Measurements from ENCODE around the gene CNIH2.
A peak's percentile ranks its signal among the peaks of the same experiment; 100 is the strongest.
"Not testable (repeated sequence)": the region's sequence is repeated elsewhere in the genome, so short reads cannot be mapped to it uniquely, and the experiment has no call there.

Gene CNIH2

DNA sequence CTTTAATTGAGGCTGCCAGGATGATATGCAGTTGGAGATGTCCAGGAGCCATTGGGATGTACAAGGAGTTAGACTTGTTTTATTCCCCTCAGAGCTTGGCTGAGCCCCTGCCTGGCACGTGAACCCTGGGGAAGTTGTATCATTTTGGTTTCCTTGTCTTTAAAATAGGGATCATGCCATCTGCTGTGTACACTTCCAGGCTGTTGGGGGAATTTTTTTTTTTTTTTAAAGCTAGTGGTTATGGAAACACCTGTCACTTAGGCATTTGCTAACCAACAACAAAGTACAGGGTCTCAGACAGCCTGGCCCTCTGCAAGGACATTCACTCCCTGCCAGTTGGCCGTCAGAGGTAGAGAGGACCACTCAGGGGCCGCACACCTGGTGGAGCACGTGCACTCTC, 18.0 kb upstream of the CNIH2 start:
- DNase-seq = no peak

DNA sequence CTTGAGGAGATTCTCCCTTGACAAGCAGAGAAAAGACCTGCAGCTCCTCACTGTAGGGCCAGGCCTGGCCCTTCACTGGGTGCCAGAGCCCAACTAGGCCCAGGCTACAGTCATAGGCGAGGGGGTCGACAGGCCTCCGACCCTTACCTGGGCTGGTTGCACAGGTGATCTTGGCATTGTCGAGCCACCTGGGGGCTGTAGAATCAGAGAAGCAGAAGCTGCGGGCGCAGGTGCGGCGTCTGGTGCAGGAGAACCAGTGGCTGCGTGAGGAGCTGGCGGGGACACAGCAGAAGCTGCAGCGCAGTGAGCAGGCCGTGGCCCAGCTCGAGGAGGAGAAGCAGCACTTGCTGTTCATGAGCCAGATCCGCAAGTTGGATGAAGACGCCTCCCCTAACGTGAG, 16.4 kb upstream of the CNIH2 start:
- no peak for DNase-seq

DNA sequence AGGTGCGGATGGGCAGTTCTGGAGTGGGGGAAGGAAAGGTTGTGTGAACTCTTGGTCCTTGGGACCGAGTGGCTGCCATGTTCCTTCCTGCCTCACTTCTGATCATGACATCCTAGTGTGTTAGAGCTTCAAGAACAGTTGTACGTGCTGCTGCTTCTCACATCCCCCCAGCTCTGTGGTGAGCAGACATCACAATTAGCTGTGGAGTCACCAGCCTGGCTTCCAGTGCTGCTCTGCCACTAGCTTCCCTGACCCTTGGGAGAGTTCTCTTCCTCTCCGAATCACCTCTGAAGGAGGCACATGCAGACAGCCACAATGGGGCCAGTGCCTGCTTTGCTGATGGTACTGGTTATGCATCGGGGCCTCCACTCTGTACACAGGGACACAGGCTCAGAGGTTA, 15.8 kb upstream of the CNIH2 start:
- no peak for DNase-seq

DNA sequence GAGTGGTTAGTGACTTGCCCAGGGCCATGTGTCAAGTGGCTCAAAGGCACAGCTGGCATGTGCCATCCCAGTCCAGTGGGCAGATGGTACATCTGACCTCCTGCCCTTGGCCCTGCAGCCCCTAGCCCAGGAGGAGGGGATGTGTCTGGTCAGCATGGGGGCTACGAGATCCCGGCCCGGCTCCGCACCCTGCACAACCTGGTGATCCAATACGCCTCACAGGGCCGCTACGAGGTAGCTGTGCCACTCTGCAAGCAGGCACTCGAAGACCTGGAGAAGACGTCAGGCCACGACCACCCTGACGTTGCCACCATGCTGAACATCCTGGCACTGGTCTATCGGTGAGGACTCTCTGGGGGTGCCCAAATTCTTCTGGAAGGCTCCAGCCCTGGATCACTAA, 15.3 kb upstream of the CNIH2 start:
- DNase-seq = no peak

DNA sequence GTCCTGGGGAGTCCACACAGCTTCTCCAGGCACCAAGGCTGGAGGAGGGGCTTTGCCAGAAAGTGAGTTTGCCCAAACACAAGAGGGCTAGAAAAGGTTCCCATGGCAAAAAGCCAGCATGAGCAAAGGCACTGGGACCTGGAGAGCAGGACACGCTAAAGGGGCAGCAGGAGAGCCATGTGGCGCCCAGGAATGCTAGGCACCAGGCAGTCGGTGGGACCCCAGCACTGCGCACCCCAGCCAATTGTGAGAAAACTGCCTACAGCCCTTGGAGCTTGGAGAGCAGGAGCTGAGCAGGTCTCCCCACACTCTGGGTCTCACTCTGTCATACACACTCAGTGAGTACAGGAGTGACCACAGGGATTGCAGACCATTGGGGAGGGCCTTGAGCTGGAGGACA, 14.7 kb upstream of the CNIH2 start:
- DNase-seq = no peak

DNA sequence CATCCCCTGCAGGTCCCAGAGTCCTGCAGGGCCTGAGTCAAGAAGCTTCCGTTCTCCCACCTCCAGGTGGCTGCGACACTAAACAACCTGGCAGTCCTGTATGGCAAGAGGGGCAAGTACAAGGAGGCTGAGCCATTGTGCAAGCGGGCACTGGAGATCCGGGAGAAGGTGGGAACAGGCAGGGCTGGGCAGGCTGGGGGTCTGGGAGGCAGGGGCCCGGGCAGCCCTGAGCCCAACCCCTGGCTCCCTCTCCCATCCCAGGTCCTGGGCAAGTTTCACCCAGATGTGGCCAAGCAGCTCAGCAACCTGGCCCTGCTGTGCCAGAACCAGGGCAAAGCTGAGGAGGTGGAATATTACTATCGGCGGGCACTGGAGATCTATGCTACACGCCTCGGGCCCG, 14.2 kb upstream of the CNIH2 start:
- DNase-seq = no peak

DNA sequence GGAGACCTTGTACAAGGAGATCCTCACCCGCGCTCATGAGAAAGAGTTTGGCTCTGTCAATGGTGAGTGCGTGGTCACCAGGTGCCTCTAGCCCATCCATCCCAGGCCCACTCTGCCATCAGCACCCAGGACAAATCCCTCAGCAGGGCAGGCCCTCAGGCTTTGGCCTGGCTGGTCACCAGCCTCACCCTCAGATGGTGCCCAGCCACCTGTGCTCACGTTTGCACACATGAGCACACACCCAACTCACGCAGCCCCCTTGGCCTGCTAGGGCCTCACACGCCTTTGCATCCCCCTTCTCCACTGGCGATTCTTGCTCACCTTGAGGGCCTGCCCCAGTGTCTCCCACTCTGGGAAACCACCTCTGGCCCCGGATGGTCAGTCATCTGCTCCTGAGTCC, 13.6 kb upstream of the CNIH2 start:
- DNase-seq = no peak

DNA sequence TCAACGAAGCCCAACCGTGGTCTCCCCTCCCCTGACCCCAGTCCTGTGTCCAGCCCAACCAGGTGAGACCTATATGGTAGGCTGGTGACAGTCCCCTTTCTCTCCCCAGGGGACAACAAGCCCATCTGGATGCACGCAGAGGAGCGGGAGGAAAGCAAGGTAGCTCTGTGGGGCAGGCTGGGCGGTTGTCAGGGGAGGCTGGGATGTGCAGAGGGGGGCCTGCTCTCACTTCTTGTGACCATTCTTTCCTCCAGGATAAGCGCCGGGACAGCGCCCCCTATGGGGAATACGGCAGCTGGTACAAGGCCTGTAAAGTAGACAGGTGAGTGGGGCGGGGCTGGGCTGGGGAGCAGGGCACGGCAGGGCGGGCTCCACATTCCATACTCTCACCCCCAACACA, 13.1 kb upstream of the CNIH2 start:
- DNase-seq = peak; percentile 51

DNA sequence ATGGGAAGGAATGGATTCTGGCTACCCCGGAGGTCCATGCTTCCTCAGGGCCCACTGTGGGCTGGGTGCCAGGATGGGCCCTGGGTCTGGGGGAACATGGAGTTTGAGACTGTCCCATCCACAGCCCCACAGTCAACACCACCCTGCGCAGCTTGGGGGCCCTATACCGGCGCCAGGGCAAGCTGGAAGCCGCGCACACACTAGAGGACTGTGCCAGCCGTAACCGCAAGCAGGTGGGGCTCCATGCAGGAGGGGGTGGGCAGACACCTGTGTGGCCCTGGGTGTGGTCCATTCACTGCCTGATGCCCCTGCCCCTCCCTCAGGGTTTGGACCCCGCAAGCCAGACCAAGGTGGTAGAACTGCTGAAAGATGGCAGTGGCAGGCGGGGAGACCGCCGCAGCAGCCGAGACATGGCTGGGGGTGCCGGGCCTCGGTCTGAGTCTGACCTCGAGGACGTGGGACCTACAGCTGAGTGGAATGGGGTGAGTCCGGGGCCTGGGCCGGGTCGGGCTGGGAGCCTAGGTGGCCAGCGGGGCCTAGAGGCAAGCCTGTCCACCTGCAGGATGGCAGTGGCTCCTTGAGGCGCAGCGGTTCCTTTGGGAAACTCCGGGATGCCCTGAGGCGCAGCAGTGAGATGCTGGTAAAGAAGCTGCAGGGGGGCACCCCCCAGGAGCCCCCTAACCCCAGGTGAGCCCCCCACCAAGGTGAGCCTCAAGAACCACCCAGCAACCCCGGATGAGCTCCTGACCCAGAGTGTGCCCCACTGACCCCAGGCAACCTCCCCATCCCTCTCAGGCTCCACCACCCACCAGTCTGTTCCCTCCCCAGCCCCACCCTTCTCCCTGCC, 12.2 kb upstream of the CNIH2 start:
- DNase-seq = no peak

DNA sequence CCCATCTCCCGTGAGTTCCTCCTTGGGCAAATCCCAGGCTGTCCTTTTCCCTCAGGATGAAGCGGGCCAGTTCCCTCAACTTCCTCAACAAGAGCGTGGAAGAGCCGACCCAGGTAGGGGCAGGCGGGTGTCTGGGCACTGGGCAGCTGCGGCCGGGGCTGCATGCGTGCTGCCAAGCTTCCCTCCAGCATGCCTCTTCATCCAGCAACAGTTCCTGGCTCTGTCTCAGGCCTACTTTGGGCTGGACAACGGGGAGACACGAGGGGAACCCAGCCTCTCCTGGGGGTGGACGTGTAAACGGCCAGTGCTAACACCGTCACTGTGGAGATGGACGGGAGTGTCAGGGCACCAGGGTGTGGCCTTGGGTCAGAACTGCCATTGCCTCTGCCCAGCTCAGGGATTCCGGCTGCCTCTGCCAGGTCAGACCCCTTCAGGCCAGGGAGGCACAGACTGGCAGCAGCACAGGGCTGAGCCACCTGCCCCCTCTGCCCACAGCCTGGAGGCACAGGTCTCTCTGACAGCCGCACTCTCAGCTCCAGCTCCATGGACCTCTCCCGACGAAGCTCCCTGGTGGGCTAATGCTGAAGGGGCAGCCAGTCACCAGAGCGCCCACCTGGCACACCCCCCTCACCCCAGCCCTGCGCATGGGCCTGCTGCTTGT, 11.5 kb upstream of the CNIH2 start:
- DNase-seq = no peak

DNA sequence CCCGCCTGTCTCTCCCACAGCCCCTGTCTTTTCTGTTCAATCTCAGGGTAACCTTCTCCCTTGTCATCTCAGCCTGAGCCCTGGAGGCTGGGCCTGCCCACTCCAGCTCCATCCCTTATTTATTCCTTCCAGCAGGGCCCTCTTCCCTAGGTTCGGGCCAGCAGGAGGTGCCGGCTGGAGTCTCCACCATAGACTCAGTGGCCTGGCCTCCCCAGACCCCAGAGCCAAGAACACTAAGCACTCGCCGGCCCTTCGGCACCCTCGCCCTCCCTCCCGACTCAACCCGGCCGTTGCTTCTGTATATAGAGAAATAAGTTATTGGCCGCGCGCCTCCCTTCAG, 11.0 kb upstream of the CNIH2 start:
- DNase-seq = no peak

DNA sequence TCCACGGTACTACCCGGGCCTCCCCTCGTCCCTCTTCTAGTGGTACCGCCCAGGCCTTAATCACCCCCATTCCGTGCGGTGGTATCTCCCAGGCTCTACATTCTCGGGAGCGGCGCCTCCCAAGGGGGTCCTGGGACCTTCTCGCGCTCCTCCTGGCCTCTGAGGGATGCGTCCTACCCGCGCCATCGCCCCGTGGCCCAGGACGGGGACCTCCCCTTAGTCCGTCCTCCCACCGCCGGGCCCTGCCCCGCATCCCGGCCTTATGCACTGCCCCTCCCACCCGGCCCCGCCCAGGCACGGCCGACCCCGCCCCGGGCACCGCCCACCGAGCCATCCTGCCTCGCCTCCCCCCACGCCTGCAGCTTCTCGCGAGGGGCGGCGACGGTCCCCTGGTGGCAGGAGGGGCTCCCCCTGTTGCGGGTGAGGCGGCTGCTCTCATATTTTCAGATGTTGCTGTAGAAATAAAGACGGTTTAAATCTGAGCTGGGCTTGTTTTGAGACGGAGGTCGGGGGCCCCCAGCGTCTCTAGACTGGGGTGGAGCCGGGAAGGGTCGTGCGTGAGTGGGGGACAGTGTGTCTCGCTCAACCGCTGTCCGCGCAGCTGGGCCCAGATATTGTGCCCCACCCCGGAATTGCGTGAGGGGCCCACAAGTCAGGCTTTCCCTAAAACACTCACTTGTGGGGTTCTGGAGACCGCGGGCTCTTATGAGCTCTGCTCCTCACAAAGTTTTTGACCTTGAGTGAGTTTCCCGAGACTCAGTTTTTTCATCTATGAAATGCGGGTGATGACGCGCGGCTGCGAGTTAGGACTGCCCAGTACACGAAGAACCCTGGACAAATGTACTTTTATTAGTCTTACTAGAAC, 10.4 kb upstream of the CNIH2 start:
- peak; percentile 90 for DNase-seq

DNA sequence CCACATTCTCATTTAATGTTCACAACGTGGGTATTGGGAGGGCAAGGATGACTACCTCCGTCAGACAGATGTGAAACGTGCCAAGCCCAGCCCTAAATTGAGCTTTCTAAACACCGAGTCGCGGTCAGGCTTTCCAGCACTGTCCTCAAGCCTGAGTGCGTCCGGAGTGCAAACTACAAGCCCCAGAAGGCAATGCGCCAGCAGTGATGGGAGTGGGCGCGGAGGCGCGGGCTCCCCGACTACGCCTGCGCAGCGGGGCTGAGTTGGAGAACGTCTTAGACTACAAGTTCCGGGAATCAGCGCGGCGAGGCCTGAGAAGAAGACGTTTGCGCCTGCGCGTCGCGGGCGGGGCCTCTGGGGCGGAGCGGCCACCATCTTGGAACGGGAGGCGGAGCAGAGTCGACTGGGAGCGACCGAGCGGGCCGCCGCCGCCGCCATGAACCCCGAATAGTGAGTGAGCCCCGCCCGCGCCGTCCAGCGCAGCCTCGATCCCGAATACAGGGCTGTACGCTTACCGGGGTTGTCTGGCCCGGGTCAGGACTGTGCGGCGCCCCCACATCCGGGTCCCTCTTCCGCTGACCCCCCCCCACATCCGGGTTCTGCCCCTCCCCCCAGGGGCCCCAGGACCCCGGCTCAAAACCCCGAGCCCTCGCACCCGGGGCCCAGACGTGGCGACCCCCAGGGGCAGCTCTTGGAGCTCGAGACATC, 9.6 kb upstream of the CNIH2 start, which contains the start of gene RAB1B:
Gene RAB1B (plus strand): TSS at position 396 of the 708 bp plus-strand sequence. CDS start 41 bp downstream, at position 437.
- peak; percentile 100 for DNase-seq

DNA sequence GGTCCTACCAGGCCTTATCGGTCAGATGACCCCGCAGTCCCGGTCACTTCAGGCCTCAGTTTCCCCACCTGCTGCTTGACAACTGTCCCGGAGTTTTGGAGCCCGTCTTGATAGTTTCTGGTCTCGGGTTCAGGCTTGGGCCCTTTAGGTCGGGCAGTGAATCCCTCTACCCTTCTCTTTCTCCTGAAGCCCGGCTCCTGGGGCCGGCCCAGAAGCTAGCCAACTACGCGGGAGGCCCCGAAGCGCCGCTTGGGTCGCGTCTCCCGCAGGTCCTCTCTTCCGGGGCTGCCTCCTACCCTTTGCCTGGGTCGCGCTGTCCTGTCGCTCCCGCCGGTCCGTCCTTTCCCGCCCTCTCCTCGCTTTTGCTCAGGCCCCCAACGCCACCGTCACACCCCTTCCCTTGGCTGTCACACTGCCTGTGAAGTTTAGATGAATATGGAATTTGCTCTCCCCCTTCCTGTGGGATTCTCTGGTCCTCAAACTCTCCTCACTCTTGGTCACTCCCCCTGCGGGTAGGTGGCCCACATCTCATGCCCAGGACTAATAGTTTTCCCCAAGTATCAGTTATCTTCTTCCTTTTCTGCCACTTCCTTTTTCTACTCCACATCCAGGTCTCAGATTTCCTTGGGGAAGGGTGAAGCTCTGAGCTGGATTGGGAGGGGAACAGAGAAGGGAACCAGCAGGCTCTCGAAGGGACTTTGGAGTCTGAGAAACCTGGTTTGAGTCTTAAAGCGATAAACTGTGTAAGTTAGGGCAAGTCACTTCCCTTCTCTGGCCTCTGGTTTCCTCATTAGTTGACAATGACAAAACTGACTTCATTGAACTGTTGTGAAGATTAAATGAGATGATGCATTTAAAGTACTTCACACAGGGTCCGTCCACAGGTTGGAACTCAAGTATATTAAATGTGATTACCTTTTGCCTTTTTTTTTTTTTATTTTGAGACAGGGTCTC, 8.7 kb upstream of the CNIH2 start:
- no peak for DNase-seq

DNA sequence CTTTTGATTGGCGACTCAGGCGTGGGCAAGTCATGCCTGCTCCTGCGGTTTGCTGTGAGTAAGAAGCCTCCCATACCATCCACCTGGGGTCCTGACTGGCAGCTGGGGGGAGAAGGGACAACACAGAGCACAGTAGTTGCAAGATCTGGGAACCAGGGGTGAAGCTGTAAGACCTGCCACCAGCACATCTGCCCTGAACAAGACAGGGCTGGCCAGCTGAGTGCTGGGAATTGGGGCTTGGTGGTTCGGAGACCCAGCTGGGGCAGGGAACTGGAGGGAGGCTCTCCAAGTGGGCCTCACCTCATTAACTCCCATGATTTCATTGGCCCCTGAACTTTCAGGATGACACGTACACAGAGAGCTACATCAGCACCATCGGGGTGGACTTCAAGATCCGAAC, 6.2 kb upstream of the CNIH2 start:
- no peak for DNase-seq

DNA sequence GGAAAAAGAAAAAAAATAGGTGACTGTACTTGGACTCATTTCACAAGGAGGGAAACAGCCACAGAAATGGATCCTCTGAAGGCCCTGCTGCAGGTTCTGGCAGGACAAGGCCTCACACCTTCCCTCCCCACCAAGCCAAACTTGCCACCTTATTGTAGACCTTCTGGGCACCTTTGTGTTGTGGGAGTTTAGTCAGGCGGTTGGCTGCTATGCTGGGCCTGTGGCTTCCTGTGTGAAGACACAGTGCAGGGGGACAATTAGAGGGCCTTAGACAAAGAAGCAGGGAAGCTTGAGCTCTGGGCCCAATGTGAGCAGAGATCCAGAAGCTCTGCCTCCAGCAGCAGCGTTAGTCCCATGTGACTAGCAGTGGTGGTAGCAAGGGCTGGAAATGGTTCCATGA, 5.4 kb upstream of the CNIH2 start:
- peak; percentile 55 for DNase-seq

DNA sequence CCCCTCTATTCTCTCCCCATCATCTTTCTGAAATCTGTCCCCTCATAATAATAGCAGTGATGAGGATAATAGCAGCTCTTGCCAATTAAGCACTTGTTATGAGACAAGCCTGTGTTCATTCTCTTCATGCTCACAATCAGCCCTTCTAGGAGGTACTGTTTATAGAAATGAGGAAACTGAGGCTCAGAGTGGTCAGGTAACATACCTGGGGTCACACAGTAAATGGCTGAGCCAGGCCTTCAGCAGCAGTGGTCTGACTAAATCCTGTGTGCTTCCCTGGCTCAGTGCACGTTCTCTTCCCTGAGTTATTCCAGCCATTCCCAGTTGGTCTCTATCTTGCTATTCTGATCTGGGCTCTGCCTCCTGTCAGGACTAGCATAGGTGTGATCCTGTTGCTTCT, 3.8 kb upstream of the CNIH2 start:
- DNase-seq = no peak

DNA sequence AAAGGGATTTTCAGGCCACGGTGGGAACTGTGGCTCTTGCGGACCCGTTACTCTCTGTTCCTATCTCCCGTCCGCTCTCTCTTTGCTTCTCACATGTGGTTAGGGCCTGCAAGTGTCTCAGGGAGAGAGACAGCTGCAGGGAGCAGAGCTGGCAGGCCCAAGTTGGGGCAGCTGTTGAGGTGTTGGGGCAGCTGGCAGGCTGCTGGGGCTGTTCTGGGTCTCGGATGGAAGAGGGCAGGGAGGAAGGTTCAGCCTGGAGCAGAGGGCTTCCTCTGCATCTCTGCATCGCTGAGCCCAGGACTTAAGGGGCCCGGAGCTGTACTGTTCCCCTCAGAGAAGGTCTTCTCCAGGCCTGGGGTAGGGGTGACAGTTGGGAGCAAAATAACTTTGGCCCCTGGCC, 2.6 kb upstream of the CNIH2 start:
- no peak for DNase-seq

DNA sequence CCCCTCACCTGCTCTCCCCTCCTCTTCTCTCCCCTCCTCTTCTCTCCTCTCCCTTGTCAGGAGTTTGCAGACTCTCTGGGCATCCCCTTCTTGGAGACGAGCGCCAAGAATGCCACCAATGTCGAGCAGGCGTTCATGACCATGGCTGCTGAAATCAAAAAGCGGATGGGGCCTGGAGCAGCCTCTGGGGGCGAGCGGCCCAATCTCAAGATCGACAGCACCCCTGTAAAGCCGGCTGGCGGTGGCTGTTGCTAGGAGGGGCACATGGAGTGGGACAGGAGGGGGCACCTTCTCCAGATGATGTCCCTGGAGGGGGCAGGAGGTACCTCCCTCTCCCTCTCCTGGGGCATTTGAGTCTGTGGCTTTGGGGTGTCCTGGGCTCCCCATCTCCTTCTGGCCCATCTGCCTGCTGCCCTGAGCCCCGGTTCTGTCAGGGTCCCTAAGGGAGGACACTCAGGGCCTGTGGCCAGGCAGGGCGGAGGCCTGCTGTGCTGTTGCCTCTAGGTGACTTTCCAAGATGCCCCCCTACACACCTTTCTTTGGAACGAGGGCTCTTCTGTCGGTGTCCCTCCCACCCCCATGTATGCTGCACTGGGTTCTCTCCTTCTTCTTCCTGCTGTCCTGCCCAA, 1.9 kb upstream of the CNIH2 start:
- no peak for DNase-seq

DNA sequence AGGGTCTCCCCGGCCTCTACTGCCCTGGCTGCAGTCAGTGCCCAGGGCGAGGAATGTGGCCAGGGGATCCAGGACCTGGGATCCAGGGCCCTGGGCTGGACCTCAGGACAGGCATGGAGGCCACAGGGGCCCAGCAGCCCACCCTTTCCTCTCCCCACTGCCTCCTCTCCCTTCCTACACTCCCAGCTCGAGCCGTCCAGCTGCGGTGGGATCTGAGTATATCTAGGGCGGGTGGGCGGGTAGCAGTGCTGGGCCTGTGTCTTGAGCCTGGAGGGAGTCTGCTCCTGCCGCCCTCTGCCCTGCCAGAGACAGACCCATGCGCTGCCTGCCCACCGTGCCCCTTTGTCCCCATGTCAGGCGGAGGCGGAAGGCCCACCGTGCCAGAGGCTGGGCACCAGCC, 1.4 kb upstream of the CNIH2 start:
- not testable (repeated sequence) for DNase-seq

DNA sequence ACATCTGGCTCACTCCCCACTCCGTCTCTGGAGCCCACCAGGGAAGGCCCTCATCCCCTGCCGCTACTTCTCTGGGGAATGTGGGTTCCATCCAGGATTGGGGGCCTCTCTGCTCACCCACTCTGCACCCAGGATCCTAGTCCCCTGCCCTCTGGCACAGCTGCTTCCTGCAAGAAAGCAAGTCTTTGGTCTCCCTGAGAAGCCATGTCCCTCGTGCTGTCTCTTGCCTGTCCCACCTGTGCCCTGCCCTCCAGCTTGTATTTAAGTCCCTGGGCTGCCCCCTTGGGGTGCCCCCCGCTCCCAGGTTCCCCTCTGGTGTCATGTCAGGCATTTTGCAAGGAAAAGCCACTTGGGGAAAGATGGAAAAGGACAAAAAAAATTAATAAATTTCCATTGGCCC, 911 bp upstream of the CNIH2 start:
- DNase-seq = not testable (repeated sequence)
